Cardiac muscle cell (in vitro differentiated cells and primary cell): ENCODE results near the gene CDK5RAP2. TPM values are rescaled to one million over a fixed set of nuclear protein-coding genes. Genes with fewer than 3 reads are reported as not detected.
A peak's percentile ranks its signal among the peaks of the same experiment; 100 is the strongest.

ENCODE experiments used
- DNase-seq, 2 donors: peaks; one replicate each; pipeline versions ENCODE4 v3.0.0 to v3.0.0-alpha.2; 2010 to 2017; ENCODE audit warnings: low read depth in 1 of 2, low spot score in 1 of 2
- H3K27ac ChIP-seq: fragments of 200-600 bp; sonication (generic); 2 replicates; pipeline ENCODE4 v1.5.1; 2016
- H3K27me3 ChIP-seq: fragments of 200-600 bp; sonication (generic); 2 replicates; pipeline ENCODE4 v1.6.0; 2016; ENCODE audit warnings: control low read depth
- H3K36me3 ChIP-seq: fragments of 200-600 bp; sonication (generic); 2 replicates; pipeline ENCODE4 v1.5.1; 2016; ENCODE audit warnings: control low read depth
- H3K4me1 ChIP-seq: fragments of 200-600 bp; sonication (generic); 2 replicates; pipeline ENCODE4 v1.8.1; 2017; ENCODE audit warnings: low read depth, mild to moderate bottlenecking, mixed run types
- H3K4me3 ChIP-seq: fragments of 200-600 bp; sonication (generic); 2 replicates; pipeline ENCODE4 v1.5.1; 2016; ENCODE audit warnings: mild to moderate bottlenecking
- H3K9me3 ChIP-seq: fragments of 200-600 bp; sonication (generic); 2 replicates; pipeline ENCODE4 v1.5.1; 2017; ENCODE audit warnings: low read depth, mild to moderate bottlenecking, control low read depth
- CTCF ChIP-seq: IDR thresholded peaks from 2 replicates; pipeline ENCODE4 v1.5.1; 2012; ENCODE audit warnings: low read depth, mild to moderate bottlenecking, low read length
- polyA plus RNA-seq: library from polyadenylated mRNA; unstranded; fragments of >200 nt; fragmentation: Nextera tagmentation; extraction: Ambion mirVana; gene quantifications from 2 replicates; pipeline ENCODE4 v1.2.1, GENCODE V29; 2016
- total RNA-seq: library from RNA; depleted of rRNA; stranded (reverse); fragments of >200 nt; gene quantifications from 2 replicates; pipeline ENCODE4 v1.2.3, GENCODE V29; 2016

Gene CDK5RAP2
- total and polyA plus RNA-seq, 2 experiments from 2014 or later: 33.5 to 60.4 TPM

- no peak overlapping the region for H3K27ac ChIP-seq
- H3K9me3 ChIP-seq: no peaks in the 10 kb centered on the region
- H3K4me1 ChIP-seq: peaks cover 11% of the 10 kb centered on the region
- H3K27me3 ChIP-seq: no peaks in the 10 kb centered on the region
- peak; percentile 28 to 38 for DNase-seq
- no peak overlapping the region for H3K4me3 ChIP-seq
- peak; percentile 55 for TF ChIP-seq CTCF
- peaks cover 9% of the 10 kb centered on the region for H3K36me3 ChIP-seq
Observed at GRCh38 chr9:120438836-120439546, 141.0 kb downstream of the CDK5RAP2 start.

GRCh38 chr9:120438111-120438510 is 141.9 kb downstream of the CDK5RAP2 start:
- Histone ChIP-seq H3K4me1 (peaks cover 11% of the 10 kb centered on the region), H3K27me3 (no peaks in the 10 kb centered on the region), H3K27ac (no peak overlapping the region), H3K9me3 (no peaks in the 10 kb centered on the region), H3K36me3 (peaks cover 9% of the 10 kb centered on the region), H3K4me3 (no peak overlapping the region)
- TF ChIP-seq CTCF: no peak
- DNase-seq: peak in 1 of 2 donors; percentile 49

DNA sequence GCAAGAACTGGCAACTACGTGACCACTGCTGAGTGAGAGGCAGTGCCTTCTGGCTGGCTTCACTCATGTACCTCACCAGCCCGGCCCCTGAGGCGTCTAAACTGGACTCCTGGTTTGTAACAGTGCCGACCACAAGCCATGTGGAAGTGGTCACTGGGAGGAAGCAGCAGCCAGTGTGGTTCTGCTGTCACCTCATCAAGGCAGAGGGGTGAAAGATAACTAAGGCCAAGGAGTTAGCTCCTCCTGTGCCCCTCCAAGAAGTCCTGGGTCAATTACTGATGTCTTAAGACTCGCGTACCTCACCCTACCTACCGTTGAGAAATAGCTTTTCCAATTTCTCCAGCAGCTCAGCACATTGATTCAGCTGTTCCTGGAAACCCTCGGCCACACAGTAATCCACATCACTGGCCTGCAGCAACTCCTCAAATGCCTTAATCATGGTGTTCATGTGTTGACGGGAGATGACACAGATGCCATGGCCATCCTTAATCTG is 142.9 kb downstream of the CDK5RAP2 start:
- no peaks in the 10 kb centered on the region for H3K9me3 ChIP-seq
- H3K27ac ChIP-seq: no peak overlapping the region
- peaks cover 9% of the 10 kb centered on the region for H3K36me3 ChIP-seq
- DNase-seq: peak in 1 of 2 donors; percentile 72
- no peak overlapping the region for H3K4me3 ChIP-seq
- TF ChIP-seq CTCF: no peak
- H3K4me1 ChIP-seq: peaks cover 11% of the 10 kb centered on the region
- no peaks in the 10 kb centered on the region for H3K27me3 ChIP-seq

DNA sequence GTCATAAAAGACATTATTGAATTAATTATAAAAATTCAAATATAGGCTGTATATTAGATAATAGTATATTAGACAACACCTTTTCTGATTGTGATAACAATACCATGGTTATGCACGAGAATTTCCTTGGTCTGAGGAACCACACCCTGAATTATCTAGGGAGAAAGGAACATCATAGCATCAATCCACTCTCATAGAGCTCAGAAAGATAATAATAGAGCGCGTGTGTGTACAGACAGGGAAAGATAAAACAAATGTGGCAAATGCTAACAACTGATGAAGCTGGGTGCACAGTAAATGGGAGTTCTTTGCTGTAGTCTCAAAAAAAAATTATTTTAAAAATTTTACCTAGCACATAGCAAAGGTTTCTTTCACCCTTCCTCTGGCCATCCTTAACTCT is 143.5 kb downstream of the CDK5RAP2 start:
- H3K4me1 ChIP-seq: peaks cover 11% of the 10 kb centered on the region
- no peak for DNase-seq
- H3K4me3 ChIP-seq: no peak overlapping the region
- no peak overlapping the region for H3K27ac ChIP-seq
- no peaks in the 10 kb centered on the region for H3K9me3 ChIP-seq
- TF ChIP-seq CTCF: no peak
- H3K36me3 ChIP-seq: peaks cover 6% of the 10 kb centered on the region
- no peaks in the 10 kb centered on the region for H3K27me3 ChIP-seq

DNA sequence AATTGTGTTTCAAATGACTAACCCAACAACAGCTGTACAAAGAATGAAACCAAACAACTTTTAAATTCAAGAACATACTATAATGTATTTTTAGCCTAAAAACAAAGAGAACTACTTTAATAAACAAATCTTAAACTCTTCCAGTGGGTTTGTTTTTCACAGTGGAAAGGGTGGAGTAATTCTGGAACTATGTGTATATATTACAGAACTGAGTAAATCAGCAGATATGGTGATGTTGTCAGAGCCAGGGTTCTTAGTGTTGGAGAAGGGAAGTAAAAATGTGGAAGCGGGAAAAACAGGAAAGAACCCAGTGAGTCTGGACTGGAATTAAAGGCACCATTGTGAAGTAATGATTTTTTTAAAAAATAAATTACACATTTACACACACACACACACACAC is 144.9 kb downstream of the CDK5RAP2 start:
- Histone ChIP-seq H3K4me1 (peaks cover 11% of the 10 kb centered on the region), H3K27me3 (no peaks in the 10 kb centered on the region), H3K9me3 (no peaks in the 10 kb centered on the region), H3K4me3 (no peak overlapping the region), H3K27ac (no peak overlapping the region), H3K36me3 (peaks cover 6% of the 10 kb centered on the region)
- no peak for TF ChIP-seq CTCF
- DNase-seq: peak in 1 of 2 donors; percentile 61
